RWPE2 (cell line): ENCODE measurements around the gene PIEZO1.

ENCODE experiments used
- ATAC-seq: fragments of 200-7000 bp; cut with Tn5 transposase; 3 replicates; pipeline ENCODE4 v1.9.1; 2021; ENCODE audit warnings: low read depth
- DNase-seq: peaks from one replicate; pipeline ENCODE4 v3.0.0-alpha.2; 2020; ENCODE audit warnings: low spot score
- H3K27ac ChIP-seq: fragments of 450-650 bp; 2 replicates; pipeline ENCODE4 v1.5.1; 2017; ENCODE audit warnings: mild to moderate bottlenecking; ENCODE audit not compliant: poor library complexity, severe bottlenecking
- H3K27me3 ChIP-seq: fragments of 250-450 bp; sonication (Bioruptor Pico); 2 replicates; pipeline ENCODE4 v1.5.1; 2021; ENCODE audit warnings: mild to moderate bottlenecking, moderate library complexity; ENCODE audit not compliant: insufficient read depth, poor library complexity, severe bottlenecking
- H3K36me3 ChIP-seq: fragments of 250-450 bp; sonication (Bioruptor Pico); 2 replicates; pipeline ENCODE4 v1.5.1; 2020; ENCODE audit warnings: low read depth, mild to moderate bottlenecking, moderate library complexity
- H3K4me1 ChIP-seq: fragments of 250-450 bp; sonication (Bioruptor Pico); 2 replicates; pipeline ENCODE4 v1.5.1; 2021; ENCODE audit warnings: mild to moderate bottlenecking, moderate library complexity; ENCODE audit not compliant: insufficient read depth, poor library complexity, severe bottlenecking
- H3K4me3 ChIP-seq: fragments of 250-450 bp; sonication (Bioruptor Pico); 2 replicates; pipeline ENCODE4 v1.5.1; 2021; ENCODE audit warnings: mild to moderate bottlenecking, moderate library complexity; ENCODE audit not compliant: severe bottlenecking
- H3K9me3 ChIP-seq: fragments of 250-450 bp; sonication (Bioruptor Pico); 2 replicates; pipeline ENCODE4 v1.5.1; 2021; ENCODE audit warnings: mild to moderate bottlenecking, moderate library complexity; ENCODE audit not compliant: severe bottlenecking
- CTCF ChIP-seq: fragments of 450-650 bp; IDR thresholded peaks from one replicate; pipeline ENCODE4 v1.5.1; 2017; ENCODE audit warnings: mild to moderate bottlenecking, moderate library complexity; ENCODE audit not compliant: poor library complexity, severe bottlenecking

Gene PIEZO1

GRCh38 chr16:88804173-88804551 lies 19.1 kb upstream of the PIEZO1 start:
- TF ChIP-seq CTCF, result no peak
- ATAC-seq (no peak; the same call in 2 of the 3 replicates), DNase-seq (no peak)
- peaks cover 48% of the 10 kb centered on the region for H3K36me3 ChIP-seq
- peak overlapping the region; percentile 84 for H3K27ac ChIP-seq
- H3K4me1 ChIP-seq, result no peaks in the 10 kb centered on the region
- H3K9me3 ChIP-seq, result no peaks in the 10 kb centered on the region
- H3K4me3 ChIP-seq, result peak overlapping the region; percentile 69
- no peaks in the 10 kb centered on the region for H3K27me3 ChIP-seq

GRCh38 chr16:88803264-88803987 lies 18.4 kb upstream of the PIEZO1 start, which contains the start of gene CDT1:
Gene CDT1 (plus strand): TSS chr16:88803789. CDS start chr16:88803832, 43 bp downstream.
- TF ChIP-seq CTCF, result no peak
- peak within 1 kb of the TSS; percentile 84 for H3K27ac ChIP-seq
- H3K9me3 ChIP-seq, result no peaks in the 10 kb centered on the region
- no peaks in the 10 kb centered on the region for H3K4me1 ChIP-seq
- ATAC-seq (peak; percentile 2), DNase-seq (peak; percentile 75)
- H3K36me3 ChIP-seq, result peaks cover 40% of the 10 kb centered on the region
- peak within 1 kb of the TSS; percentile 69 for H3K4me3 ChIP-seq
- no peaks in the 10 kb centered on the region for H3K27me3 ChIP-seq

GRCh38 chr16:88800277-88800592 lies 15.2 kb upstream of the PIEZO1 start:
- Histone ChIP-seq H3K27me3 (no peaks in the 10 kb centered on the region), H3K4me3 (no peak overlapping the region), H3K36me3 (peaks cover 10% of the 10 kb centered on the region), H3K4me1 (no peaks in the 10 kb centered on the region), H3K27ac (no peak overlapping the region), H3K9me3 (no peaks in the 10 kb centered on the region)
- no peak for ATAC-seq
- no peak for TF ChIP-seq CTCF
- DNase-seq, result no peak

- ATAC-seq, result no peak
- Histone ChIP-seq H3K27me3 (no peaks in the 10 kb centered on the region), H3K9me3 (no peaks in the 10 kb centered on the region), H3K4me1 (no peaks in the 10 kb centered on the region), H3K27ac (no peak overlapping the region), H3K4me3 (no peak overlapping the region), H3K36me3 (peaks cover 5% of the 10 kb centered on the region)
- TF ChIP-seq CTCF, result no peak
- DNase-seq, result peak; percentile 68
Measured at GRCh38 chr16:88799569-88800276, 14.7 kb upstream of the PIEZO1 start.
